ENCODE results near the gene MPDZ. TPM values are rescaled to one million over a fixed set of nuclear protein-coding genes. Genes with fewer than 3 reads are reported as not detected.

MPDZ gene
- total and polyA plus RNA-seq, 2 of the 13 experiments (the other 11 are each of a cell fraction or from before 2014, with no cell fraction given) = 12.4 to 14.7 TPM

DNA sequence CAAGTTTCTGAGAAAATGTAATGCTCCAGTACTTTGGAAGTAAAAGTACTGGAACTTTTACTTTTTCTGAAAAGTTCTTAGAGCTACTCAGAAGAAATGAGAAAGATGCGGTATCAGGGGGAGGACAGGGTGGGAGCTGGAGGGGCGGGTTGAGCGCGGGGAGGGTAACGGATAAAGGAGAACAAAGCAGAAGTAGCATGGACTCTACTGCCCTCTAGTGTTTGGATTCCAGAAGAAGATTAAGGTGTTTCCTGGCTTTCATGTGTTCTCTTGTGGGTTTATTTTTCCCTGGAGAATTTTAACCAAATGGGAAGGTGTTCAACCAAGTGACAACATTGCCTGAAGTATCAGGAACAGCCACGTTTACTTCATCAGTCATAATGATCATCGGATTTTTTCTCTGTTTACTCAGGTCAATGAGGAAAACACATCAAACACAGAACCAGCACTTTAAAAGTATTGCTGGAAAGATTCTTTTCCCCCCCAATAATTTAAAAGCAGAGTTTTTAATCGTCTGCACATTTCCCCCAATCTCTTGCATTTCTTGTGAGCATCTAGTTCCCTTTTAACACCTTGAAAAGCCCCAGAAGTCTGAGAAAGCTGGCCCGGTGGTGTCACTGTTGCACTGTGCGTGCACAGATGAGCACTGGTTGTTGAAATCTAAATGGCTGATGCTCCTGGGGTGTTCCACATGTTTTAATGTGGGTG is 190.6 kb downstream of the MPDZ start (continued):
- TF ChIP-seq, protein P1, sequence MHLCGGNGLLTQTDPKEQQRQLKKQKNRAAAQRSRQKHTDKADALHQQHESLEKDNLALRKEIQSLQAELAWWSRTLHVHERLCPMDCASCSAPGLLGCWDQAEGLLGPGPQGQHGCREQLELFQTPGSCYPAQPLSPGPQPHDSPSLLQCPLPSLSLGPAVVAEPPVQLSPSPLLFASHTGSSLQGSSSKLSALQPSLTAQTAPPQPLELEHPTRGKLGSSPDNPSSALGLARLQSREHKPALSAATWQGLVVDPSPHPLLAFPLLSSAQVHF (CRISPR knock-in tag; IDR thresholded peaks at IDR 0.05) = no peak
- no peak for TF ChIP-seq ZMYM4 (CRISPR knock-in tag; IDR thresholded peaks at IDR 0.05)
- TF ChIP-seq RFXAP (CRISPR knock-in tag; IDR thresholded peaks at IDR 0.05; ENCODE audit: borderline replicate concordance) = no peak
- no peak for TF ChIP-seq FOXJ3 (CRISPR knock-in tag; IDR thresholded peaks at IDR 0.05; ENCODE audit: borderline replicate concordance)
- no peak for TF ChIP-seq SKI (IDR thresholded peaks at IDR 0.05; ENCODE audit: partially characterized antibody)
- no peak for TF ChIP-seq RBAK (CRISPR knock-in tag; IDR thresholded peaks at IDR 0.05)
- no peak for TF ChIP-seq ZBTB7B (CRISPR knock-in tag; IDR thresholded peaks at IDR 0.05)
- TF ChIP-seq SMC3 (IDR thresholded peaks at IDR 0.05; ENCODE audit: low read length) = peak; percentile 66
- TF ChIP-seq ZNF263 (CRISPR knock-in tag; IDR thresholded peaks at IDR 0.05) = no peak
- no peak for TF ChIP-seq ZNF274 (CRISPR knock-in tag; IDR thresholded peaks at IDR 0.05)
- no peak for TF ChIP-seq ZNF33A (CRISPR knock-in tag; IDR thresholded peaks at IDR 0.05; ENCODE audit: borderline replicate concordance)
- no peak for TF ChIP-seq ZNF558 (CRISPR knock-in tag; IDR thresholded peaks at IDR 0.05; ENCODE audit: borderline replicate concordance)
- TF ChIP-seq RARA (CRISPR knock-in tag; IDR thresholded peaks at IDR 0.05) = no peak
- no peak for TF ChIP-seq EHMT2 (IDR thresholded peaks at IDR 0.05; ENCODE audit: borderline replicate concordance, low read depth, low read length)

DNA sequence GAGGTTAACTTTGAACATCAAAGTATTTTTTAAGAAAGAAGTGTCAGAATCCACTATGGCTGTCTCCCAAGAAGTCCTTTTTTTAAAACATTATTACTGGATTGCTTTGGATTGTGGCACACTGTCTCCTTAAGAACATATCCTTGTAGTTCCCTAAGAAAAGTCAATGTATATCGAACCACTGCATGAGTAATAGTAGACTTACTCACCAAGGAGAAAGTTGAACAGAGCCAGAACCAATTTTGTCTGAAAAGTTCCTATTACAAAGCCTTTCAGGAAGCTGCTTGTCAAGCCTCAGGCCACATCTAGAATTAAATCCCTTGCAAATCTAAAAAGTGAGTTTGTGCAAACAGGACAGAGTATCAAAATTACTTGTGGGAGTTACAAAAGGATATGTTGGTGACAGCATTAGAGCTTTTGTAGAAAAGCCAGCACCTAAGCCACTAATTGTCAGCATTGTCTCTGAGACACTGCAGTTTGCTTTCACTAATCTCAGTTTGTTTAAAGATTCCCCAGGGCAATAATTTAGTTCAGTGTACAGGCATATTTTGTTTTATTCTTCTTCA is 195.4 kb downstream of the MPDZ start:
- Histone ChIP-seq H2AFZ (ENCODE audit: low read length) (no peak overlapping the region), H3K36me3 (replicated peaks in 1 of 2; ENCODE audit: control insufficient read depth in 1 of 2, insufficient read depth in 2 of 2, low read length in 2 of 2) (no peaks in the 10 kb centered on the region), H4K20me1 (ENCODE audit: insufficient read depth, low read length) (no peaks in the 10 kb centered on the region), H3K79me2 (ENCODE audit: insufficient read depth, low read length) (no peaks in the 10 kb centered on the region), H3K4me1 (ENCODE audit: insufficient read depth, low read length) (no peaks in the 10 kb centered on the region), H3K27me3 (ENCODE audit: control insufficient read depth in 1 of 2, insufficient read depth in 2 of 2, low read length in 2 of 2) (no peaks in the 10 kb centered on the region), H3K4me3 (replicated peaks in 1 of 3; ENCODE audit: insufficient read depth in 1 of 3, low read depth in 2 of 3, low read length in 3 of 3) (no peak overlapping the region), H3K9ac (ENCODE audit: insufficient read depth, low read depth, low read length) (no peak overlapping the region), H3K27ac (ENCODE audit: extremely low read length, insufficient read depth, low read length) (no peak overlapping the region), H3K9me3 (ENCODE audit: low read length) (no peaks in the 10 kb centered on the region), H3K4me2 (ENCODE audit: low read depth, low read length) (no peak overlapping the region)
- intact Hi-C loops (cut with micrococcal nuclease; ENCODE audit: unreplicated experiment) (no loop called here), in situ Hi-C loops (cut with HindIII; ENCODE audit: extremely low pct_ligation_motif_present, low pct_unique_long_range_greater_than_20kb) (no loop called here)
- no TSS peak for BruUV-seq (replicated peaks)
- ATAC-seq (no peak), FAIRE-seq (no peak), DNase-seq (ENCODE audit: low spot score) (no peak)
- 0% methylated on average over 1 of the region's 1 CpG for WGBS (ENCODE audit: low lambda C conversion rate)
- ChIA-PET CTCF (ENCODE audit: low intra/inter-chr PET ratio, low total read pairs) (no interaction called here), POLR2A (no interaction called here)
- TF ChIP-seq ZNF547 (CRISPR knock-in tag; IDR thresholded peaks at IDR 0.05) (no peak), MAFG (CRISPR knock-in tag; IDR thresholded peaks at IDR 0.05) (no peak), ZFP36L2 (CRISPR knock-in tag; IDR thresholded peaks at IDR 0.05) (no peak), HDAC1 (CRISPR knock-in tag; IDR thresholded peaks at IDR 0.05) (no peak), RFXANK (CRISPR knock-in tag; IDR thresholded peaks at IDR 0.05) (no peak)
- TF ChIP-seq, protein P2, sequence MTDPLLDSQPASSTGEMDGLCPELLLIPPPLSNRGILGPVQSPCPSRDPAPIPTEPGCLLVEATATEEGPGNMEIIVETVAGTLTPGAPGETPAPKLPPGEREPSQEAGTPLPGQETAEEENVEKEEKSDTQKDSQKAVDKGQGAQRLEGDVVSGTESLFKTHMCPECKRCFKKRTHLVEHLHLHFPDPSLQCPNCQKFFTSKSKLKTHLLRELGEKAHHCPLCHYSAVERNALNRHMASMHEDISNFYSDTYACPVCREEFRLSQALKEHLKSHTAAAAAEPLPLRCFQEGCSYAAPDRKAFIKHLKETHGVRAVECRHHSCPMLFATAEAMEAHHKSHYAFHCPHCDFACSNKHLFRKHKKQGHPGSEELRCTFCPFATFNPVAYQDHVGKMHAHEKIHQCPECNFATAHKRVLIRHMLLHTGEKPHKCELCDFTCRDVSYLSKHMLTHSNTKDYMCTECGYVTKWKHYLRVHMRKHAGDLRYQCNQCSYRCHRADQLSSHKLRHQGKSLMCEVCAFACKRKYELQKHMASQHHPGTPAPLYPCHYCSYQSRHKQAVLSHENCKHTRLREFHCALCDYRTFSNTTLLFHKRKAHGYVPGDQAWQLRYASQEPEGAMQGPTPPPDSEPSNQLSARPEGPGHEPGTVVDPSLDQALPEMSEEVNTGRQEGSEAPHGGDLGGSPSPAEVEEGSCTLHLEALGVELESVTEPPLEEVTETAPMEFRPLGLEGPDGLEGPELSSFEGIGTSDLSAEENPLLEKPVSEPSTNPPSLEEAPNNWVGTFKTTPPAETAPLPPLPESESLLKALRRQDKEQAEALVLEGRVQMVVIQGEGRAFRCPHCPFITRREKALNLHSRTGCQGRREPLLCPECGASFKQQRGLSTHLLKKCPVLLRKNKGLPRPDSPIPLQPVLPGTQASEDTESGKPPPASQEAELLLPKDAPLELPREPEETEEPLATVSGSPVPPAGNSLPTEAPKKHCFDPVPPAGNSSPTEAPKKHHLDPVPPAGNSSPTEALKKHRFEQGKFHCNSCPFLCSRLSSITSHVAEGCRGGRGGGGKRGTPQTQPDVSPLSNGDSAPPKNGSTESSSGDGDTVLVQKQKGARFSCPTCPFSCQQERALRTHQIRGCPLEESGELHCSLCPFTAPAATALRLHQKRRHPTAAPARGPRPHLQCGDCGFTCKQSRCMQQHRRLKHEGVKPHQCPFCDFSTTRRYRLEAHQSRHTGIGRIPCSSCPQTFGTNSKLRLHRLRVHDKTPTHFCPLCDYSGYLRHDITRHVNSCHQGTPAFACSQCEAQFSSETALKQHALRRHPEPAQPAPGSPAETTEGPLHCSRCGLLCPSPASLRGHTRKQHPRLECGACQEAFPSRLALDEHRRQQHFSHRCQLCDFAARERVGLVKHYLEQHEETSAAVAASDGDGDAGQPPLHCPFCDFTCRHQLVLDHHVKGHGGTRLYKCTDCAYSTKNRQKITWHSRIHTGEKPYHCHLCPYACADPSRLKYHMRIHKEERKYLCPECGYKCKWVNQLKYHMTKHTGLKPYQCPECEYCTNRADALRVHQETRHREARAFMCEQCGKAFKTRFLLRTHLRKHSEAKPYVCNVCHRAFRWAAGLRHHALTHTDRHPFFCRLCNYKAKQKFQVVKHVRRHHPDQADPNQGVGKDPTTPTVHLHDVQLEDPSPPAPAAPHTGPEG (CRISPR knock-in tag; IDR thresholded peaks at IDR 0.05) = no peak
